C4-2B (cell line): ENCODE measurements around the gene P2RX1.

Experiments
- CTCF ChIP-seq: fragments of 450-650 bp; conservative IDR thresholded peaks from 2 replicates; pipeline ENCODE4 v1.5.1; 2017; ENCODE audit warnings: mild to moderate bottlenecking
- ZFX ChIP-seq: fragments of 450-650 bp; IDR thresholded peaks from 2 replicates; pipeline ENCODE4 v1.6.1; 2017

GRCh38 chr17:3880983-3881382, 35.3 kb downstream of the P2RX1 start:
- TF ChIP-seq CTCF (no peak), ZFX (no peak)
